ENCODE results near the gene PMVK.

Gene PMVK

GRCh38 chr1:154966111-154966510 is 29.6 kb upstream of the PMVK start:
- no peak for DNase-seq

GRCh38 chr1:154964359-154964758 is 27.8 kb upstream of the PMVK start:
- DNase-seq: no peak

GRCh38 chr1:154963643-154964042 is 27.1 kb upstream of the PMVK start:
- DNase-seq: no peak

- DNase-seq: no peak
Measured at GRCh38 chr1:154962795-154963330, 26.3 kb upstream of the PMVK start.

DNA sequence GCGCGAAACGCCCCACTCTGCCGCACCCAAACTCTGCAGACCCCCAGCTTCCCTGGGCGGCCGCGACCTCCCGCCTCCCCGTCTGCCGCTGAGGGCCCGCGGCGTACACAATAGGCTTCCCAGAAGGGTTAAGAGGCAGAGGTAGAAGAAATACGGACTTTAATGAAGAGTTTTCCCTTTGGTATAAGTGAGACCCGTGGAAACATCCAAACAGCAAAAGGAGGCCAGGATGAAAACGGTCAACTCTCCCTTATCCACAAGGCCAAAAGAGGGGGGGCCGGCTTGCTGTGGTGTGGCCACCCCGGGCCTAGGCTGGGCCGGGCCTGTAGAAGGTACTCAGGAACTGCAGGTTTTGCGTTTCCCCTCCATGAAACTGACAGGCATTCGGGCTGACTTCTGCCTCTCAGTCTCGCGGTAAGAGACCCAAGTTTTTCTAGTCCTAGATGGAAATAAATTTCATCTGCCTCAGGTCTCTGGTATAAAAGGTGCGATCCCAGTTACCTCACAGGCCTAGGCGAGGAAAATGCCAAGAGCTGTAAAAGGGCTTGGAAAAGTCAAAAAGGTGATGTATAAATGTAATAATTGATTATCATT is 25.7 kb upstream of the PMVK start:
- DNase-seq: peak; percentile 48

- DNase-seq: peak; percentile 93
Measured at GRCh38 chr1:154961207-154962155, 25.0 kb upstream of the PMVK start, which contains the start of gene PYGO2. TSS of gene PYGO2 (minus strand) at chr1:154961782. CDS start at chr1:154961576, 206 bp downstream.

GRCh38 chr1:154960446-154961136 is 24.1 kb upstream of the PMVK start:
- DNase-seq: no peak

DNA sequence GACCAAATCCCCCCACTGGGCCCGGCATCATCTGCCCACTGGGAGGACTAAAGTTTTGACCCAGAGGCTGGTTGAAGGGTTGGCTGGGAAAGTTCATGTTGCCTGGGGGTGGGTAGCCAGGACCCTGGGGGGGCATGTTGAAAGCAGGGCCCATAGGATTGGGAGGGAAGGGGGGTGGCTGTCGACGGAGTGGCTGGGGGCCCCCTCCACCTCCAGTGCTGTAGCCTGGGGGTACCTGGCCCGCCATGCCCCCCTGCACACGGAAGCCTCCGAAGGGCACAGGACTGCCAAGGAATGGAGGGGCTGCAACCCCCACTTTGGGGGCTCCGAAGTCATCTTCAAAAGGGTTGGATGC is 22.9 kb upstream of the PMVK start:
- DNase-seq: no peak

GRCh38 chr1:154958681-154959425 is 22.3 kb upstream of the PMVK start:
- DNase-seq: no peak

DNA sequence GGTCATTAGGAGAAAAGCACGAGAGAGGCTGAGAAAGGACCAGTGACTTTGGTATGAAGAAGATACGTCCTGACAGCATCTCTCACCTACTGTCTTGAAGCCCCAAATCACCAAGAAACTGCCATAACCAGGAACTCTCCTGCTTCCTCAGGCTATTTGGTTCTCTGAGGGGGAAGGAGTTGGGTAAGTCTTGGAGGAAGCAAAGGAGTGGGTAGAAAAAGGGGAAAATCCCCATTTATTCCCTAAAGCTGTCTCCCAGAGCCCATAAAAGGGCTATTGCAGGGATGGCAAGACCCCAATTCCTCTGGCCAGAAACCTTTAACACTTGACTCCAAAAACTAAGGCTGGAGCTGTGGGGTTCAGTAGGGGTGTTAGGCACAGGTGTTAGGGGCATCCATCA is 21.5 kb upstream of the PMVK start:
- no peak for DNase-seq

DNA sequence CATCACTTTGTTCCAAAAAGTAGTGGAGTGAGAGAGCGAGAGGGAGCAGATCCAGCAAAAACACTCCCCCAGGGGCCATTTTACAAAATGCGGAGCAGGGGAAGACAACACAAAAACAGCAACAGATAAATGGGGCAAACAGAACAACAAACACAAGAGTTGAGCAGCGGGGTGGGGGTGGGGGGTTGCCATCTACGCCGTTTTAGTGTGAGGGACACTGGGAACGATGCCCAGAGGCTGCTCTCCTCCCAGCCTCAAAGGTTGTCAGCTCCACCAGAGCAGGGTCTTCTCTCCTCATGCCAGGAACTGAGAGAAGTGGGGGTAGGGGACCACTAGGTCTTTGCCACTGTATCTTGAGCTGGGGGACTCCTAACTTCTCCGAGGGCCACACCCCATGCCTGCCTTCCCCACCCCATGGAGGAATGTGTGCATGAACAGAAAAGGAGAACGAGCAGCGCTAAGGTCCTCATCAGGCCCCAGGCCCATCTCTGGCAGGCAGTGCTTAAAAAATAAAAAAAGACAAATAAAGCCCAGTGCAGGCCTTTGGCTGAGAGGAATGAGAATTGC is 20.7 kb upstream of the PMVK start:
- no peak for DNase-seq

DNA sequence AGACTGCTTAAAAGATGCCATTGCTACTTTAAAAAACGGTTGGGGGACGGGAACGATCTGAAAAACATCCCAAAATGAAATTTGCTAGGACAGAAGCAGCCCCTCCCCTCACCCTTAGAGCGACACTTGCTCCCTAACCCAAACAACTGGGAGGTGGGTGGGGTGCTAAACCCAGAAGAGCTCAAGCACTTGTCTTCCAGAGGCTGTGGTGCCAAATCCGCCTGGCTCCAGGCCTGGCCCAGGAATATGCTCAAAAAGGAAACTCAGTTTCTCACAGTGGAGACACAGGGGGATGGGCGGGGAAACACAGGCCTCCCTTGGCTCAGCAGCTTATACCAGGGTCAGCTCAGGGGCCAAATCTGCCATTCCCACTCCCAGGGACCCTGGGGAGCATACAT is 20.0 kb upstream of the PMVK start:
- no peak for DNase-seq

DNA sequence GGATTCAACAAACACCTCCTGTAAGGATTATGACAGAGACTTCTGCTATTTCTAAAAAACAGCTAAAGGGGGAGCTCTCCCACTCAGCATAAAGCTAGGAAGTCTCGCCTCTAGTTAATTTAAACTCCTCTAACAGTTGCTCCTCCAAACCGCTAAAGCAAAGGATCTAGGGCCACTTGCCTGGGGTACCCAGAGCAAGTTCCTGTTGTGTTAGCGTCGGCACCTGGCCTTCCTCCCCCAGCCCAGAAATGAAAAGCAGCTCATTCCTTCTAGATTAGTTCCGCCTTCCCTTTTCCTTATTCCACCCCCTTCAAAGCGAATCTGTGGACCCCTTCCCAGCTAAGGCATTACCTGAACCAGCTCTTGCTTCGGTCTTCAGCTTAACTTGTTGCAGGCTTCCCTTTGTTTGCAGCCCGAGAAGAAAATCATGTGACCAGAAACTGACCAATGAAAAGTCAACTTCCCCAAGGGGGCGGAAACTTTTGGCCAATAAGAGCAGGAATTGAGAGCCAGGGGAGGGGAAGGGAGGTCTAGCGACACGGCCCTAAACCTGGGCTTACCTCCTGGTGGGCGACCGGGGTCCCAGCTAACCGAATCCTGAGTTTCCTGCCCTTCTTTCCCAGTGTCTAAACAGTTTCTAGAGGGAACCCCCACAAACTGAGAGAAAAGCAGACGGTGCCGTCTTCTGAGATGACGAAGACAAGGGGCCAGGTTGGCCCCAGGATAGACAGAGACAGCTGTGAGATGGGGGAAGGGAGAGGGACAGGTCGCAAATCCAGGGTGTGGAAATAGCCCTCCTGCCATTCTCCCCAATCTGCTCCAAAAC is 19.4 kb upstream of the PMVK start, which contains the start of gene PBXIP1:
PBXIP1 (minus strand) TSS at position 382 of the 826 bp plus-strand sequence. CDS start 2,378 bp downstream, outside the sequence.
- DNase-seq: peak; percentile 82

GRCh38 chr1:154955039-154955717 is 18.7 kb upstream of the PMVK start:
- DNase-seq: peak; percentile 83

GRCh38 chr1:154954541-154954940 is 18.0 kb upstream of the PMVK start:
- DNase-seq: no peak

GRCh38 chr1:154953611-154954038 is 17.1 kb upstream of the PMVK start:
- DNase-seq: no peak

GRCh38 chr1:154952664-154953063 is 16.1 kb upstream of the PMVK start:
- no peak for DNase-seq

DNA sequence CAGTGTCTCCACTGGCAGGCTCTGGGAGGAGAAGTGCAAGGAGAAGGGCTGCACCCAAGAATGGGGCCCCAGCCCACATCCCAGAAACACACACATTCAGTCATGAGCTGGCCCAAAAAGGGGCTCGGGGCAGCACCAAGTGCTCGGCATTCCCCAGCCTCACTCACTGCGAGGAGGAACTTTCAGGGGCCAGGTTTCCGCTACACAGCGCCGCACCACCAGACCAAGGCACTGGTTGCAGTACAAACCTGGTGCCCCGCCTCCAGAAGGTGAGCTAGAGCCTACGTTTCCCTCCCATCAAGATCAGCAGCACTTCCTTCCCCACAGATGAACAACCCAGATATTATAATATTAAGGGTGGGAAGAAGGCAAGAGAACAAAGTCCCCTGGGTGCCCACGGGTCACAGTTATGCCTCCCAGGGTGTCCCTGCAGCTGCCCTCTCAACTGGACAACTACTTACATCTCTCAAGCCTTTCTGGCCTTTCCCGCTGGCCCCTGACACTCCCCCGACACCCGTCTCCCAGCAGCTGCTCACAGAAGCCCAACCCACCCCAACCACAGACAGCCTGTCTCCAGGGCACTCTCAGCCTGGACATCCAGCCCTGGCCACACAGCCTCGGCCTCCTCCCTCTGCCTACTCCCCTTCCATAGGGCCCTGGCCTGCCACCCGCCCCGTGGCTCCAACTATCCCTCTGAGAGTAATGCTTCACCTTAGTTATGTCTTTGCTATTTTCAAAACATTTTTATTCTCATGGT is 15.6 kb upstream of the PMVK start:
- DNase-seq: peak; percentile 79

DNA sequence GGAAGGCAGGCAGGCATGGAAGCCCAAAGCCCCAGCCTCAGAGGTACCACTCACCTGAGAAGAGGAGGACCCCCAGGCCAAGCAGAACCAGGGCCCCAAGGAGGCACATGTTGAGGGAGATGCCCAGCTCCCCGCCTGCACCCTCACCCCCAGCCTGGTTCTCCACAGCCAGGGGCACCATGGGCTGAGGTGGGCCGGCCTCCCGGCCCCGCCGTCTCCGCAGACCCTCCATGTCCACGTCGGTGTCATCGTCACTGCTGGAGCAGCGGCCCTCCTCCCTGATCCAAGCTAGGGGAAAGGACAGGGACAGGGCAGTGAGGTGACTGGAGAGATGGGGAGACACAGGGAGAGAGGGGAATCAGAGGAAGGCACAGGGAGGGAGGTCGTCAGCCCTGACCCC is 11.6 kb upstream of the PMVK start:
- no peak for DNase-seq
